ENCODE results near the gene DOK3.

DNA sequence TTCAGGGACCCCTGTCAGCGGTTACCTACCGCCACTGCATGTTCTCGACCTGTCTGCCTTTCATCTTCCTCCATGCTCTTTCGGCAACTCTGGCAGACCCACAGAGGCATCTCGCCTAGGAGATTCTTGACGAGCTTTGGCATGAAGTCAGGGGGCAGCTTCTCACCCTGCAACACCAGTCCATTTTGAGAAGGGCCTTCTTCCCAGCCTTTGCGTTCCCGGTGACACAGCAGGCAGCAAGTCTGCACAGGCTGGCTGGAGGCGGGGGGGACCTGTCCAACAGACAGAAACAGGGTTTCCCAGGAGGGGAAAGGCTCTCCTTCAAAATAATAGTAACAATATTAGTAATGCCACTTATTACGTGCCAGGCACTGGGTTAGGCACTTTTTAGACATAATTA, 29.2 kb upstream of the DOK3 start:
- TF ChIP-seq, protein P1, sequence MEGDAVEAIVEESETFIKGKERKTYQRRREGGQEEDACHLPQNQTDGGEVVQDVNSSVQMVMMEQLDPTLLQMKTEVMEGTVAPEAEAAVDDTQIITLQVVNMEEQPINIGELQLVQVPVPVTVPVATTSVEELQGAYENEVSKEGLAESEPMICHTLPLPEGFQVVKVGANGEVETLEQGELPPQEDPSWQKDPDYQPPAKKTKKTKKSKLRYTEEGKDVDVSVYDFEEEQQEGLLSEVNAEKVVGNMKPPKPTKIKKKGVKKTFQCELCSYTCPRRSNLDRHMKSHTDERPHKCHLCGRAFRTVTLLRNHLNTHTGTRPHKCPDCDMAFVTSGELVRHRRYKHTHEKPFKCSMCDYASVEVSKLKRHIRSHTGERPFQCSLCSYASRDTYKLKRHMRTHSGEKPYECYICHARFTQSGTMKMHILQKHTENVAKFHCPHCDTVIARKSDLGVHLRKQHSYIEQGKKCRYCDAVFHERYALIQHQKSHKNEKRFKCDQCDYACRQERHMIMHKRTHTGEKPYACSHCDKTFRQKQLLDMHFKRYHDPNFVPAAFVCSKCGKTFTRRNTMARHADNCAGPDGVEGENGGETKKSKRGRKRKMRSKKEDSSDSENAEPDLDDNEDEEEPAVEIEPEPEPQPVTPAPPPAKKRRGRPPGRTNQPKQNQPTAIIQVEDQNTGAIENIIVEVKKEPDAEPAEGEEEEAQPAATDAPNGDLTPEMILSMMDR (IDR thresholded peaks at IDR 0.05; ENCODE audit: poor library complexity, severe bottlenecking) = no peak
- no peak for TF ChIP-seq POLR2AphosphoS5 (IDR thresholded peaks at IDR 0.05)
- no peak for TF ChIP-seq EZH2 (IDR thresholded peaks at IDR 0.05; ENCODE audit: borderline replicate concordance, insufficient read depth, low read length, poor library complexity, severe bottlenecking)
- no peak for TF ChIP-seq RAD21 (conservative IDR thresholded peaks at IDR 0.05)
- no peak for TF ChIP-seq SMC3 (conservative IDR thresholded peaks at IDR 0.05; ENCODE audit: poor library complexity)
- TF ChIP-seq, protein P2, sequence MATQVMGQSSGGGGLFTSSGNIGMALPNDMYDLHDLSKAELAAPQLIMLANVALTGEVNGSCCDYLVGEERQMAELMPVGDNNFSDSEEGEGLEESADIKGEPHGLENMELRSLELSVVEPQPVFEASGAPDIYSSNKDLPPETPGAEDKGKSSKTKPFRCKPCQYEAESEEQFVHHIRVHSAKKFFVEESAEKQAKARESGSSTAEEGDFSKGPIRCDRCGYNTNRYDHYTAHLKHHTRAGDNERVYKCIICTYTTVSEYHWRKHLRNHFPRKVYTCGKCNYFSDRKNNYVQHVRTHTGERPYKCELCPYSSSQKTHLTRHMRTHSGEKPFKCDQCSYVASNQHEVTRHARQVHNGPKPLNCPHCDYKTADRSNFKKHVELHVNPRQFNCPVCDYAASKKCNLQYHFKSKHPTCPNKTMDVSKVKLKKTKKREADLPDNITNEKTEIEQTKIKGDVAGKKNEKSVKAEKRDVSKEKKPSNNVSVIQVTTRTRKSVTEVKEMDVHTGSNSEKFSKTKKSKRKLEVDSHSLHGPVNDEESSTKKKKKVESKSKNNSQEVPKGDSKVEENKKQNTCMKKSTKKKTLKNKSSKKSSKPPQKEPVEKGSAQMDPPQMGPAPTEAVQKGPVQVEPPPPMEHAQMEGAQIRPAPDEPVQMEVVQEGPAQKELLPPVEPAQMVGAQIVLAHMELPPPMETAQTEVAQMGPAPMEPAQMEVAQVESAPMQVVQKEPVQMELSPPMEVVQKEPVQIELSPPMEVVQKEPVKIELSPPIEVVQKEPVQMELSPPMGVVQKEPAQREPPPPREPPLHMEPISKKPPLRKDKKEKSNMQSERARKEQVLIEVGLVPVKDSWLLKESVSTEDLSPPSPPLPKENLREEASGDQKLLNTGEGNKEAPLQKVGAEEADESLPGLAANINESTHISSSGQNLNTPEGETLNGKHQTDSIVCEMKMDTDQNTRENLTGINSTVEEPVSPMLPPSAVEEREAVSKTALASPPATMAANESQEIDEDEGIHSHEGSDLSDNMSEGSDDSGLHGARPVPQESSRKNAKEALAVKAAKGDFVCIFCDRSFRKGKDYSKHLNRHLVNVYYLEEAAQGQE (IDR thresholded peaks at IDR 0.05; ENCODE audit: borderline replicate concordance) = no peak
- no peak for TF ChIP-seq MXI1 (conservative IDR thresholded peaks at IDR 0.05; ENCODE audit: poor library complexity, severe bottlenecking)
- TF ChIP-seq EP300 (conservative IDR thresholded peaks at IDR 0.05; ENCODE audit: poor library complexity, severe bottlenecking) = no peak

Measured in neural cell (in vitro differentiated cells).